ENCODE measurements around the gene LY6G5B. TPM values are rescaled to one million over a fixed set of nuclear protein-coding genes. Genes with fewer than 3 reads are reported as not detected.

LY6G5B gene
- total and polyA plus RNA-seq, 2 donors (not counting 3 experiments of a cell fraction or from before 2014, with no cell fraction given), result 15.4 to 25.0 TPM

GRCh38 chr6:31632279-31632946 lies 37.4 kb upstream of the LY6G5B start:
- ChIA-PET CTCF (no interaction called here), POLR2A (no interaction called here)
- Histone ChIP-seq H2AFZ (ENCODE audit: low read depth, low read length) (no peak overlapping the region), H3K4me2 (ENCODE audit: insufficient read depth, low read length) (no peak overlapping the region), H3K27me3 (ENCODE audit: control insufficient read depth in 2 of 2, insufficient read depth in 2 of 2, low read length in 2 of 2) (no peaks in the 10 kb centered on the region), H3K4me1 (ENCODE audit: control insufficient read depth, extremely low read depth, insufficient read depth, low read length) (no peaks in the 10 kb centered on the region), H3K27ac (ENCODE audit: insufficient read depth, low read depth, low read length) (no peak overlapping the region), H3K9ac (replicated peaks; ENCODE audit: extremely low read depth, insufficient read depth, low read length) (no peak overlapping the region), H3K79me2 (ENCODE audit: control insufficient read depth, insufficient read depth, low read length) (peaks cover 23% of the 10 kb centered on the region), H3K9me1 (replicated peaks; ENCODE audit: control insufficient read depth, extremely low read depth, insufficient read depth, low read length) (no peaks in the 10 kb centered on the region), H3K36me3 (ENCODE audit: control insufficient read depth in 2 of 2, extremely low read depth in 1 of 2, insufficient read depth in 2 of 2, low read length in 2 of 2) (peaks cover 54 to 87% of the 10 kb centered on the region in 2 experiments), H3K4me3 (replicated peaks in 1 of 3; ENCODE audit: insufficient read depth in 1 of 3, low read depth in 1 of 3, low read length in 3 of 3) (no peak overlapping the region), H4K20me1 (replicated peaks; ENCODE audit: control insufficient read depth, extremely low read depth, insufficient read depth, low read length) (peaks cover 3% of the 10 kb centered on the region), H3K9me3 (replicated peaks; ENCODE audit: control insufficient read depth, insufficient read depth, low read length) (no peaks in the 10 kb centered on the region)
- TF ChIP-seq JUN (IDR thresholded peaks at IDR 0.05; ENCODE audit: borderline replicate concordance, insufficient read depth, insufficient read length, low read depth) (no peak), EZH2 (IDR thresholded peaks at IDR 0.05; ENCODE audit: borderline replicate concordance, low read depth, low read length, severe bottlenecking) (no peak), MAX (IDR thresholded peaks at IDR 0.05; ENCODE audit: insufficient read depth, insufficient read length) (no peak), POLR2A (IDR thresholded peaks at IDR 0.05; ENCODE audit: low read depth, low read length) (no peak), GATA2 (IDR thresholded peaks at IDR 0.05; ENCODE audit: insufficient read depth, insufficient read length, low read depth, low read length) (no peak), FOS (IDR thresholded peaks at IDR 0.05; ENCODE audit: borderline replicate concordance, insufficient read depth, low read length) (no peak), CTCF (IDR thresholded peaks at IDR 0.05; ENCODE audit: extremely low read depth in 1 of 2, insufficient read depth in 1 of 2, low read depth in 1 of 2, low read length in 2 of 2) (no peak), POLR2AphosphoS5 (IDR thresholded peaks at IDR 0.05; ENCODE audit: insufficient read depth, low read depth, low read length) (no peak), MYC (IDR thresholded peaks at IDR 0.05; ENCODE audit: low read depth, low read length) (no peak)
- dilution Hi-C loops (cut with MboI; ENCODE audit: extremely low pct_ligation_motif_present, low sequenced_read_pairs), result no loop called here
- no peak for DNase-seq (ENCODE audit: low read depth, low spot score)
- intact Hi-C loops (cut with micrococcal nuclease), result no loop called here
- no peak for FAIRE-seq
- BruUV-seq (replicated peaks), result no TSS peak
